ENCODE data around the gene TAGLN2. TPM values are rescaled to one million over a fixed set of nuclear protein-coding genes. Genes with fewer than 3 reads are reported as not detected.

TAGLN2 gene
- total and polyA plus RNA-seq, 9 of the 15 experiments (the other 6 are each of a cell fraction or from before 2014, with no cell fraction given), result 192 to 683 (median 455) TPM

DNA sequence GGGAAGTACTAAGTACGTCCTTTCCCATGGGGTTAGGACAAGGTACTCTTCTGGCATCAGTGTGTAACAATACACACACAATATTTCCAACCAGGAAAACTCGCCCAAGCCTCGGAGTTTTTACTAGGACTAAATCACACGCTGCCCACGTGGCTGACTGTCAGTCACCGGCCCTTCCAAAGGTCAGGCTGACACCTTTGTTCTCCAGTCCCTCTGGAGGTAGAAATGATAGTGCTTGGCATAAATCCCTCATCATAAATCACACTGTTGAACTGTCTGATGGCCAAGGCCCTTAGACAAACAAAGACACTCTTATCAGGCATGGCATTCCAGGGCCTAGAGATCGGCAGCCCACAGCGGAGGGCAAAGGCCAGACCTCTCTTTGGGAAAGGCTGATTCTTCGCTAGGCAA is 45.6 kb upstream of the TAGLN2 start (continued):
- TF ChIP-seq PHF21A (IDR thresholded peaks at IDR 0.05; ENCODE audit: borderline replicate concordance, low read depth) (no peak), HSF4 (CRISPR knock-in tag; IDR thresholded peaks at IDR 0.05; ENCODE audit: borderline replicate concordance) (no peak), ZNF121 (CRISPR knock-in tag; conservative IDR thresholded peaks at IDR 0.05) (no peak), PCBP2 (IDR thresholded peaks at IDR 0.05; ENCODE audit: low read depth, low read length, poor library complexity, severe bottlenecking) (no peak), MEIS2 (IDR thresholded peaks at IDR 0.05; ENCODE audit: partially characterized antibody) (peak; percentile 88), SRSF1 (IDR thresholded peaks at IDR 0.05; ENCODE audit: low read depth, low read length) (no peak), NELFE (IDR thresholded peaks at IDR 0.05; ENCODE audit: insufficient read depth, insufficient read length) (no peak), PPARD (CRISPR knock-in tag; IDR thresholded peaks at IDR 0.05) (no peak), CCAR2 (IDR thresholded peaks at IDR 0.05; ENCODE audit: low read depth, low read length) (no peak), ZNF384 (IDR thresholded peaks at IDR 0.05; ENCODE audit: low read depth, low read length) (no peak), NR2C2 (CRISPR knock-in tag; IDR thresholded peaks at IDR 0.05) (no peak), NR2C2 (tag; IDR thresholded peaks at IDR 0.05) (peak; percentile 24; the same call in 1 of the 2 replicates), HDAC3 (IDR thresholded peaks at IDR 0.05; ENCODE audit: borderline replicate concordance, partially characterized antibody) (no peak), CREM (IDR thresholded peaks at IDR 0.05; ENCODE audit: low read depth) (no peak), CBFA2T2 (conservative IDR thresholded peaks at IDR 0.05) (0 out of 2 replicates have a peak, but pooled peaks have one; percentile 25), CHCHD3 (CRISPR knock-in tag; IDR thresholded peaks at IDR 0.05) (no peak), STAT6 (CRISPR knock-in tag; IDR thresholded peaks at IDR 0.05) (no peak), ZMIZ1 (IDR thresholded peaks at IDR 0.05; ENCODE audit: low read depth in 2 of 2, low read length in 2 of 2) (no peak)
- TF ChIP-seq, protein P1, sequence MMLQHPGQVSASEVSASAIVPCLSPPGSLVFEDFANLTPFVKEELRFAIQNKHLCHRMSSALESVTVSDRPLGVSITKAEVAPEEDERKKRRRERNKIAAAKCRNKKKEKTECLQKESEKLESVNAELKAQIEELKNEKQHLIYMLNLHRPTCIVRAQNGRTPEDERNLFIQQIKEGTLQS (IDR thresholded peaks at IDR 0.05), result no peak
- TF ChIP-seq, protein P1 (CRISPR knock-in tag; conservative IDR thresholded peaks at IDR 0.05), result no peak
- TF ChIP-seq, protein P2, sequence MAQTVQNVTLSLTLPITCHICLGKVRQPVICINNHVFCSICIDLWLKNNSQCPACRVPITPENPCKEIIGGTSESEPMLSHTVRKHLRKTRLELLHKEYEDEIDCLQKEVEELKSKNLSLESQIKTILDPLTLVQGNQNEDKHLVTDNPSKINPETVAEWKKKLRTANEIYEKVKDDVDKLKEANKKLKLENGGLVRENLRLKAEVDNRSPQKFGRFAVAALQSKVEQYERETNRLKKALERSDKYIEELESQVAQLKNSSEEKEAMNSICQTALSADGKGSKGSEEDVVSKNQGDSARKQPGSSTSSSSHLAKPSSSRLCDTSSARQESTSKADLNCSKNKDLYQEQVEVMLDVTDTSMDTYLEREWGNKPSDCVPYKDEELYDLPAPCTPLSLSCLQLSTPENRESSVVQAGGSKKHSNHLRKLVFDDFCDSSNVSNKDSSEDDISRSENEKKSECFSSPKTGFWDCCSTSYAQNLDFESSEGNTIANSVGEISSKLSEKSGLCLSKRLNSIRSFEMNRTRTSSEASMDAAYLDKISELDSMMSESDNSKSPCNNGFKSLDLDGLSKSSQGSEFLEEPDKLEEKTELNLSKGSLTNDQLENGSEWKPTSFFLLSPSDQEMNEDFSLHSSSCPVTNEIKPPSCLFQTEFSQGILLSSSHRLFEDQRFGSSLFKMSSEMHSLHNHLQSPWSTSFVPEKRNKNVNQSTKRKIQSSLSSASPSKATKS (CRISPR knock-in tag; IDR thresholded peaks at IDR 0.05), result no peak
